GM21723 (cell line): ENCODE measurements around the gene PIGU.
"Not testable (repeated sequence)": the region's sequence is repeated elsewhere in the genome, so short reads cannot be mapped to it uniquely, and the experiment has no call there.

Source experiments
- ATAC-seq: cut with Tn5 transposase; IDR thresholded peaks from one replicate; pipeline ENCODE4 v1.9.1; 2021; ENCODE audit warnings: mild to moderate bottlenecking, moderate library complexity; ENCODE audit not compliant: unreplicated experiment

Gene PIGU

DNA sequence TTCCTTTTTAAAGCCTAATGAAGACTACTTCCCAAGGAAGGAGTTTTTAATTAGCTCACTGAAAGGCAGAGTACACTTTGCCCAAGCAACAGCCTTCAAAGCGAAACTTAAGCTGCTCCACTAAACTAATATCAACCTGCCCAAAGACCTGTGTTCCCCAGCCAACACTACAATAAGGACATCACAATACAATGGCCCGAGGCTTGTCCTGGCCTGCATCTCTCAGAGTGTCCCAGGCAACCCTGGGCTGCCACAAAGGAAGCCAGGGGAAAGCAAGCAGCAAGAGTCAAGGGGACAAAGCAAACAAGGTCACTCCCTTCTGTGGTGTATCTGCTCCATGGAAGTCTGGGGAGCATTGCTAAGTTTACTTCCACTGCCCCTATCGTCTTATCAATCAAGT, 52.3 kb downstream of the PIGU start:
- no peak for ATAC-seq

DNA sequence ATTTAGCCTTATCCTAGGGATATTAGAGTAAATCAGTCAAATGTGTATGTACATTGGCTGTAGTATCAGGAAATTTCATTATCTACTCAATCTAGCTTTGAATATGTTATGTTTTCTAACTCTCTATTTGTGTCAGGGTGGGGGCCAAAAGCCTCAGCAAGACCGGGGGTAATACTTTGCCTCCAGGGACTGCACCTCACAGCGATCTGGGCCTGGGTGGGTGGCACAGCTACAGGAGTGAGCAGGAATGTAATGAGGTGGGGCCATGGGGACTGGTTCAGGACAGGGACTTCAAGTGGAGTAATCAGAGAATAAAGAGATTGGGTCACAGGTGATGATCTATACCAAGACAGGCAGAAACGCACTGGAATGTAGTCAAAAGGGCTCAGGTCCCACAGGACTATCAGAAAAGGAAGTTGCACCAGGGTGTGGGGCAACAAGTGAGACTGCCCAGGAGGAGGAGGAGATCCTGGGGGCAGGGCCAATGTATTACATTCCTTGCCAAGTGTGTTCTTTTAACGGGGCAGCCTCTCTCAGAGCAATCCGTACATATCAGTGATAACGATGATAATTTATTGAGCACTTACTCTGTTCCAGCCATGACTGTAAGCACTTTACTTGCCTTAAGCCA, 54.0 kb downstream of the PIGU start:
- no peak for ATAC-seq

DNA sequence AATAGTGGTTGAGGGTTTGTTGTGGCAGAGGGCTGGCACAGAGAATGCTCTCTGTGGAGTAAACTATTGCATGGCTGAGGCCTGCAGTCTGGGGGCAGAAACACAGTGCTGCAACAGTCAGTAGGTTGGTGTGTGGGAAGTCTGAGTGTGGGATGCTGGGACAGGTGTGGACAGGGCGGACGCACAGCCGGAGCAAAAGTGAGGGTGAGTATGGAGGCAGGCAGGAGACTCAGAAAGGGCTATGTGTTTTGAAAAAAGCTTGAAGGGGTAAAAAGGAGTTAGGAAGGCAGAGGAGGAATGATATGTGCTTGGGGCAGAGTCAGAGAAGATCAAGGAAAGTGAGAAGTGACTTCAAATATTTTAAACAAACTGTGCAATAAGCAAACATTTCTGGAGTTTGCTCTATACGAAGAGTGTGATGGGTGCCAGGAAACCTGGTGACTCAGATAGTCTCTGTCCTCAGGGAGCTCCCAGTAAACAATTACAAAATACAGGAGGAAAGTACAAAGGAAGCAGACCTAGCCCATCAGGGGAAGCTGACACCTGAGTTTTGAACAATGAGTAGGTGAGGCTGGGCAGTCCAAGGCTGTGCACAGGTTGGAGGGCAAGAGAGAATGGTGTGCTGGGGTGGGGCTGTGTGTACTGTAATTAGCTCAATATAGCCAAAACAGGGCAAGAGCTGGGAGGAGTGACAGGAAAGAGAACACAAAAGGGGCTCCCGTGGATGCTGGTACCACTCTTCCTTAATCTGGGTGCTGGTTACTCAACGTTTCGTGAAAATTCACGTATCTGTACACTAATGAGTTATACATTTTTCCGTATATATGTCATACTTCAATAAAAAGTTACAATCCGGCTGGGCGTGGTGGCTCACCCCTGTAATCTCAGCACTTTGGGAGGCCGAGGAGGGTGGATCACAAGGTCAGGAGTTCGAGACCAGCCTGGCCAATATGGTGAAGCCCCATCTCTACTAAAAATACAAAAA, 55.2 kb downstream of the PIGU start:
- ATAC-seq: no peak

DNA sequence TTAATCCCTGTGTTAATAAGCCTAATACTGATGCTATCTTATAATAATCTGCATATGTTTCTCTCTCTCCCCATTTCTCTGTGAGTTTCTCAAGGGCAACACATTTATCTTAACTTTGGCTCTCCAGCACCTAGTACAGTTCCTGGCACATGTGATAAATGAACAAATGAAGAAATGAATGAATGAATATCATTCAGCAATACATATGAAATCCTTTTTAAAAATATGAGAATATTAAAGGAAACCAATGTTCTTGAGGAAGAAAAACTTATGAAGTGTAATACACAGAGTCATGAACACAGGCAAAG, 55.9 kb downstream of the PIGU start:
- ATAC-seq: no peak

DNA sequence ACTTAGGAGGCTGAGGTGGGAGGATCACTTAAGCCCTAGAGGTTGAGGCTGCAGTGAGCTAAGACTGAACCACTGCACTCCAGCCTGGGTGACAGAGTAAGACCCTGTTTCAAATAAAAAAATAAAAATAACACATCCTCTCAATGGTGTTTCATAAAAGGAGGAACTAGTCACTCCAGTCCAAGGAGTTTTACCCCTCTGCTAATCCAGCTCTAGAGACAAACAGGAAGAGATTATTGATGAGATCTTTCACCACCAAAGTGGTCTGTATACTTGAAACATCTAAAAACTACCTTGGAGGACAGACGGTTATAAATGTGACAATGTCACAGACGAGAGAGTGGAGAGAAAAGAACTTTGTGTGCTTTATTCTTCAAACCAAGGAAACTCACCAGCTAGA, 58.2 kb downstream of the PIGU start:
- ATAC-seq: no peak

DNA sequence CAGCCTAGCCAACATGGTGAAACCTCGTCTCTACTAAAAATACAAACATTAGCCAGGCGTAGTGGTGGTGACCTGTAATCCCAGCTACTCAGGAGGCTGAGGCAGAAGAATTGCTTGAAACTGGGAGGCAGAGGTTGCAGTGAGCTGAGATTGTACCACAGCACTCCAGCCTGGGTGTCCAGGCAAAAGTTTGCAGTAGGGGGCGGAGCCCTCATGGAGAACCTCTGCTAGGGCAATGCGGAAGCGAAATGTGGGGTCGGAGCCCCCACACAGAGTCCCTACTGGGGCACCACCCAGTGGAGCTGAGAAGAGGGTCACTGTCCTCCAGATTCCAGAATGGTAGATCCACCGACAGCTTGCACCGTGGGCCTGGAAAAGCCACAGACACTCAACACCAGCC, 60.0 kb downstream of the PIGU start:
- ATAC-seq: not testable (repeated sequence)

DNA sequence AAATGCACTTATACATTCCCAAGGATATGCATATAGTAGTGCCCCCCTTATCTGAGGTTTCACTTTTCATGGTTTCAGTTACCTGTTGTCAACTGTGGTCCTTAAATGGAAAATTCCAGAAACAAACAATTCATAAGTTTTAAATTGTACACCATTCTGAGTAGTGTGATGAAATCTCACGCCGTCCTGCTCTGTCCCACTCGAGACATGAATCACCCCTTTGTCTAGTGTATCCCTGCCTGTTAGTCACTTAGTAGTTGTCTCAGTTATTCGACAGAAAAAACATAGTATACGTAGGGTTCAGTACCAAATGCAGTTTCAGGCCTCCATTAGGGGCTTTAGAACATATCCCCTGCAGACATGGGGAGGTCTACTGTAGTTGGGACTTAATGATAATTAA, 61.4 kb downstream of the PIGU start:
- no peak for ATAC-seq

DNA sequence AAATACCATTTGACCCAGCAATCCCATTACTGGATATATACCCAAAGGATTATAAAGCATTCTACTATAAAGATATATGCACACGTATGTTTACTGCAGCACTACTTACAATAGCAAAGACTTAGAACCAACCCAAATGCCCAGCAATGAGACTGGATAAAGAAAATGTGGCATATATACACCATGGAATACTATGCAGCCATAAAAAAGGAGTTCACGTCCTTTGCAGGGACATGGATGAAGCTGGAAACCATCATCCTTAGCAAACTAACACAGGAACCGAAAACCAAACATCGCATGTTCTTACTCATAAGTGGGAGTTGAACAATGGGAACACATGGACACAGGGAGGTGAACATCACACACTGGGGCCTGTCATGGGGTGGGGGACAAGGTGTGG, 64.9 kb downstream of the PIGU start:
- ATAC-seq: not testable (repeated sequence)

DNA sequence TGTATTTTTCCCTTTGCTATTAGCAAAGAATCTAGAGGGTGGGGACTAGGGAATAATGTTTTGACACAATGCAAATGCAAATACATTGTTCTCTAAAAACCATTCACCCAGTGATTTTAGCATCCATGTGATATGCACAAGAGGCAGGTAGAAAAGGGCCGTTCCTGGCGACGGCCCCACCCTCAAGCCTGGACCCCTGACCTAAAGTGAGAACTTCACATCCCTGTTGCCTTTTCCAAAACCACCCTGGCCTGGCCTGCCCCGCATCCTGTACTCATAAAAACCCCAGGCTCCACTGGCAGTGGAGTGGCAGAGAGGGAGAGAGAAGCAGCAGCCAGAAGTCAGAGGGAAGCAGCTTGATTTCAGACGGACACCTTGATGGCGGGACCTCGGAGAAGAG, 69.8 kb downstream of the PIGU start:
- ATAC-seq: no peak

DNA sequence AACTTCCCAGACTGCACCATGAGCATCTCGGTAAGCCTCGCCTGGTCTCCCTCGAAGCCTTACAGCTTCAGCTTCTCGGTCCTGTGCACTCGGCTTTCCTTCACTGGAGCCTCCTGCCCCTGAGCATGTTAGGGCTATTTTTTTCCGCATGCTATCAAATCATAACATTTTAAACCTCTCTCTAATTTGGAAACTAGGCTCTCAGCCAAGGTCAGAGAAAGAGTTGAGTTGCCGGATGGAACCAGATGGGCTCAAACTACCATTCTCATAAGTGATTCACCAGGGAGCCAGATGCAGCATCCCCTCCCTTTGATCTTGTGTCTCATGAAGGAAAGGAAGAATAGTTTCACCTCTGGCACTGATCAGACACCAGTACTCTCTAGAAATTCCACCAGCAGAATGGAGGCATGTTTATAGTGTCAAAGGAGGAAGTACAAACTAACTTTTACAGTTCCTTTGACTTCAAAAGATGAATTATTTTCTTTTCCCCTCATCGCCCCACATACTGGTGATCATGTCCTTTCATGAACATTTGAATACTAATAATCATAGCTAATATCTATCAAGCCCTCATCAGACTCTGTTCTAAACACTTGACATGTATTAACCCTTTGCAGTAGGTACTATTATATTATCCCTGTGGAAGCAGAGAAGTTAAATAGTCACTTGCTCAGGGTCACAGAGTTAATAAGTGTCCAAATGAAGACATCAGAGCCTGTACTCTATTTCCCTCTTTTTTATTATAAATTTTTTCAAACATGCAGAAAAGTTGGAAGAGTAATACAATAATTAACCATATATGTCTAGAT, 71.7 kb downstream of the PIGU start:
- ATAC-seq: no peak

DNA sequence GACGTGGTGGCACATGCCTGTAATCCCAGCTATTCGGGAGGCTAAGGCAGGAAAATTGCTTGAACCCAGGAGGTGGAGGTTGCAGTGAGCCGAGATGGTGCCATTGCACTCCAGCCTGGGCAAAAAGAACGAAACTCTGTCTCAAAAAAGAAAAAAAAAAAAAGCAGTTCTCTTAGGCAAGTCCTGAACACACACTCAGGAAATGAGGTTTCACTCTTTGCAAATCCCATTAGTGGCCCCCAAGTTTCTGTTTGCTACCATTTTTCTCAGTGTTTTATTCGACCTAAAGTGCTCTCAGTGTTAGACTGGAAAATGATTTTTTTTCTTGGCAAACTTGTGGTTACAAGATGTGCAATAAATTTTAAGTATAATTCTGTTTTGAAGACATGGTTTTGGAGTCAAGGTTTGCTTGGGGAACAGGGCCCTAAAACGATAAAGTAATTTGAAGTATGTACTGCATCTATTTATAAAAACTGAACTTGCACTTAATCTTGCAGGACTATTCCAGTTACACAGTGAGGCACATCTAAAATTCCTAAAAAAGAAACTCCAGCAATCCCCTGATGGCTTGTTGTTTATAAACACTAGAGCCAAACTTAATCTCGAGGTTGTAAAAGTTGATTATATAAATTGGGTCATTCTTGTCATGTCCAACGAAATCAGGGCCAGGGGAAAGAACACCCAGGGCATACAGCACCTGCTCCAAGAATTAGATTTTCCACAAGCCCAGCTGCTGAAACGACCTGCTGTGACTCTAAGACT, 75.8 kb downstream of the PIGU start:
- ATAC-seq: no peak

DNA sequence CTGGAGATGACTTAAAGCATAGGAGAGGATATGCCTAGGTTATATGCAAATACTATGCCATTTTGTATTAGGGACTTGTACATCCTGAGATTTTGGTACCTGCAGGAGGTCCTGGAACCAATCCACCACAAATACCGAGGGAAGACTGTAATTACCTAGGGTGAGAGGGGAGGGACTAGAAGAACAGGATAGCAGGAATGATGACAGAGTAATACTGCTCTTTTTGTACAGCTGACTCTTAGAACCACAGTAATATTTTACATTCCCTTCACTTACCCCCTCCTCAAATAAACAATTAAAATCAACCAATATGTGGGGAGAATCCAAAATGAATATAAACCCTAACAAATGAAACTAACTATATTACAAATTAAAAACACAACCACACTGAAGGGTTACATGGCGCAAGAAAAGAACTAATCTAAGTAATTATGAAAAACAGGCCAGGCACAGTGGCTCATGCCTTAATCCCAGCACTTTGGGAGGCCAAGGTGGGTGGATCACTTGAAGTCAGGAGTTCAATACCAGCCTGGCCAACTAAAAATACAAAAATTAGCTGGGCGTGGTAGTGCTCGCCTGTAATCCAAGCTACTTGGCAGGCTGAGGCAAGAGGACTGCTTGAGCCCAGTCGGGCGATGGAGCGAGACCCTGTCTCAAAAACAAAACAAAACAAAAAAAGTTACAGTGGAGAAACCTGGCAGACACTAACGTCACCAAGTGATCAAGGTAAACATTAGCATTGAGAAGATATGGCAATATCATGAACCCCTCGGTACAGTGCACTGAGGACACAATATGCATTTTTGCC, 81.3 kb downstream of the PIGU start:
- no peak for ATAC-seq

DNA sequence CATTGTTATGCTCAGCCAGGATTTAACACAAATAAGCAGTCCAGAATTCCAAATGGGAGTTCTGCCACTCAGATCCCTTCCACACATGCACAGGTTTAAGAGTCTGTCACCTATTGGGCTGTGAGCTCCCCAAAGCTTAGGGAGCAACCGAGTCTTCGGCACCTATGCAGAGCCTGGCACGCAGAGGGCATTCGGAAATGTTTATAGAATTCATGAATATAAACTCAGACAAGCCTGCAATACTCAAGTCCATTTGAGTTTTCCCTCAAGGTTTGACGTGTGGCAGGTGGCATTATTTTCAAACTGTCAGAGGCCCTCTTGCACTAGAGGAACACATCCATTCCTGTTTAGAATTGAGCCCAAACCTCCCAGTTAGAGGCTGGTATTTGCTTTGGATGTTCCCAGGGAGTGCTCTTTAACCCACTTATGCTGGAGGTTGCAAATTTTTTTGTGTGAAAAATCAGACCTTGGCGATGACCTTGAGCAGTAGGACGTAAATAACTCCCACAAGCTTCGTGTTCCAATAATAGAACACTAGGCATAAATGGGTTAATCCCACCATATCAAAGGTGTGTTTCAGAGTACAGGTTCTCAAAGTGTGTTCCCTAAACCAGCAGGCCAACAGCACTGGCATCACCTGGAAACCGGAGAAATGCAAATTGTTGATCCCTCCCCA, 90.3 kb downstream of the PIGU start:
- no peak for ATAC-seq

DNA sequence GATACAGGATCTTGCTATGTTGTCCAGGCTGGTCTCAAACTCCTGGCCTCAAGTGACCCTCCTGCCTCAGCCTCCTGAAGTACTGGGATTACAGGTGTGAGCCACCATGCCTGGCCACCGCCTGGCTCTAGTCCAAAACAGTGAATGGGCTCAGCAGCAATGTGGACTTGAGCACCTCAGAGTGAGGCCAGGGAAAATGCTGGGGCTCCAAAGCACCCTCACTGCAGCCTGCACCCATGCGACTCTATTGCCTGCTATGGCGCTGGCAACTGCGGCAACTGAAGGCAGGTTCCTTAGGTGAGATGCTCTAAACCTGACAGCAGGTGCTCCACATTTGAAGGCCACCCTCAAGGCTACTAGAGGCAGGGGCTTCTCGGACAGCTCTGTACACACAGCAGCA, 91.9 kb downstream of the PIGU start:
- no peak for ATAC-seq

DNA sequence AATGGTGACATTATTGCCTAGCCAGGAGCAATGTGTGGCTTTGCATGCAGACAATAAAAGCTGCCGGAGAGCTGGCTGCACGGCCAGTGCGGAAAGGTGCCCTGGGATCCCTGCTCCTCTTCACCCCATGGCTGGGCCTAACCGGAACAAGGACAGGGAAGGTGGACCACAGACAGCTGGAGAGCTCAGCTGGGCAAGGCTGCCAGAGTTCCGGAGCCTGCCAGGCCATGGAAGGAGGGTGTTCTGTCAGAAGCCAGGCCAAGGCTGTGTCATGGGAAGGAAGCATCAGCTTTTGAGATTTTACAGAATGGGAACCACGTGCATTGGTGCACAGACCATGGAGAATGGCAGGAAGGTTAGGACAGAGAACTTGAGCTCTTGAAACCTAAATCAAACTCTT, 93.3 kb downstream of the PIGU start:
- no peak for ATAC-seq

DNA sequence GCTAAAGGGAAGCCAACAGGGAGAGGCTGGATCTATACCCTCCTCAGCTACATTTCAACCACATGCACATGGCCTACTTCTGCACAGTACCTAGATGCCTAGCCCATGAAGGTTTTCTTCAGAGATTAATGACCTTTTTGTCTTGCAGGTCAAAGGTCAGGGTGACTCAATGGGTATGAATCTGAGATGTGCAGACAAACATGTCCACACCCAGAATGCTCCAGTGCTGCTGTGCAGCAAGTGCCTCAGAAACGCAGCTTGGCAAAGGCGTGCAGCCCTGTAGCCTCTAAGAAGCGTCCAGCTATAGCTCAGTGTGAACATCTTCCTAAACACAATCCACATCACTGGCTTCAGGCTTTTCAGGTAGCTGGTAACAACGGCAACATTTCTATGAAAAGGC, 94.0 kb downstream of the PIGU start:
- no peak for ATAC-seq

DNA sequence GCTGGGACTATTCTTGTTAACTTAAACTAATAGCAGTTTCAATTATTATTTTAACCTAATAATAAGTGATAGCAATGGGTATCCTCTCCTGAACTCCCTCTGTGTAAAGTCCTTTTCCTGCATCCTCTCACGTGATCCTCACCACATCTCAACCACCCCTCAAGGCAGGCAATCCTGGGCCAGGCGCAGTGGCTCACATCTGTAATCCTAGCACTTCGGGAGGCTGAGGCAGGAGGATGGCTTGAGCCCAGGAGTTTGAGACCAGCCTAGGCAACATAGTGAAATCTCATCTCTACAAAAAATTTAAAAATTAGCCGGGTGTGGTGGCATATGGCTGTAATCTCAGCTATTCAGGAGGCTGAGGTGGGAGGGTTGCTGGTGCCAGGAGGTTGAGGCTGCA, 94.7 kb downstream of the PIGU start:
- no peak for ATAC-seq

DNA sequence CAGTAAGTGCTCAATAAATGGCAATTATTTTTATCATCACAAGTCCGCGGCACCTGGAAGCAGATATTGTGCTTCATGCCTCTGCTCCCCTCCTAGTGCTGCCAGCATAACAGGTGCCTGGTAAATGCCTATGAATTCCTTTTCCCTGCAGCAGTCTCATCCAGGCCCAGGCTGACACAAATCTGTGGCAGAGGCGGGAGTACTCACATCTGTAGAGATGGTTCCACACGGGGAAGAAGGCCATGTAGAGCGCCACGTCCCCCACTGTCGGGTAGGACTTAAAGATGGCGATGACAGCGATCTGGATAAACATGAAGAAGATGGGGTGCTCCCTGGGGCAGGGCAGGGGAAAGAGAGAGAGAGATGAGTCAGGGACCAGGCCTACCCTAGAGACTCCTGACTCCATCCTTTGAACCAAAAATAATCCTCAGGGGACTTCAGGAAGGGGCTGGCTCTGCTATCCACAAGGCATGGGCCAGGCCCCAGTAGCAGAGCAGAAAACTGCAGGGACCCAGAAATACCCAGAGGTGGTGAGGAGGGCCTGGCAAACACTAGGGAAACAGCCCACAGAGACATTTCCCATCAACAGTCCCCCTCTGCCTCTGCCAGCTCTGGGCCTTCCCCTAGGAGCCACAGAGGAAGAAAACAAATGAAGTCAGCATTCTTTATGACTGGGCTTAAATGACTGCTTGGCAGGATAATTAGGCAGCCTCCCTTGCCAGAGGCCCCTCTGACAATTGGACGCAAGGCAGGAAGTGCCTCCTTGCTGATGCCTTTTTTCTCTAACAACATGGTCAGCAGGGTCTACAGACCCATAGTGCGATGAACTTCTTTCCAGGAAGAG, 95.3 kb downstream of the PIGU start:
- peak; percentile 64 for ATAC-seq
